HepG2 (cell line): Measurements from ENCODE around the gene LAP3. TPM values are rescaled to one million over a fixed set of nuclear protein-coding genes. Genes with fewer than 3 reads are reported as not detected.

Experiments
- ASH2L ChIP-seq: fragments of 300-600, 200-600 bp; sonication (generic); IDR thresholded peaks from 2 replicates; pipeline ENCODE4 v1.7.0; 2017; ENCODE audit warnings: low read depth, mild to moderate bottlenecking, moderate library complexity, mixed read lengths, low read length; ENCODE audit not compliant: insufficient read length
- ATF7-NPFF ChIP-seq: sonication (generic); formaldehyde crosslinking; IDR thresholded peaks from 2 replicates; pipeline ENCODE4 v1.8.1; 2023; ENCODE audit warnings: mild to moderate bottlenecking, low read depth, missing genetic modification reagents, moderate library complexity
- CREB1 ChIP-seq, 2 experiments: fragments of 450-650 bp in 1 of 2; IDR thresholded peaks; 2 replicates each; pipeline ENCODE4 v1.6.1; 2016 to 2017; ENCODE audit warnings: control low read depth in 1 of 2, mild to moderate bottlenecking in 1 of 2, missing compliant biosample characterization in 1 of 2, missing genetic modification characterization in 1 of 2
- EP300 ChIP-seq, 3 experiments: sonication (generic) in 1 of 3; formaldehyde crosslinking in 1 of 3; IDR thresholded peaks; 2 replicates each; pipeline versions ENCODE4 v1.5.1 to v1.6.1; 2011 to 2020; ENCODE audit warnings: low read depth in 2 of 3, low read length in 2 of 3, borderline replicate concordance in 1 of 3, improper control_type of control experiment in 1 of 3, mild to moderate bottlenecking in 1 of 3, missing genetic modification reagents in 1 of 3, moderate library complexity in 1 of 3
- ESRRA ChIP-seq: sonication (generic); formaldehyde crosslinking; IDR thresholded peaks from 2 replicates; pipeline ENCODE4 v1.5.1; 2020; ENCODE audit warnings: mild to moderate bottlenecking, low read depth, missing genetic modification reagents
- KLF13 ChIP-seq: sonication (generic); formaldehyde crosslinking; IDR thresholded peaks from 2 replicates; pipeline ENCODE4 v1.4.0; 2020; ENCODE audit warnings: mild to moderate bottlenecking, missing genetic modification reagents
- KLF16 ChIP-seq, 2 experiments: sonication (generic) in 1 of 2; formaldehyde crosslinking in 1 of 2; IDR thresholded peaks; 2 replicates each; pipeline versions ENCODE4 v1.6.1 to v1.8.0; 2016 to 2023; ENCODE audit warnings: missing genetic modification reagents in 2 of 2, missing compliant biosample characterization in 1 of 2
- MEIS2 ChIP-seq: sonication (generic); formaldehyde crosslinking; IDR thresholded peaks from 2 replicates; pipeline ENCODE4 v1.9.0; 2021; ENCODE audit warnings: mild to moderate bottlenecking, missing genetic modification reagents
- POLR2AphosphoS5 ChIP-seq: IDR thresholded peaks from 2 replicates; pipeline ENCODE4 v1.6.1; 2012; ENCODE audit warnings: low read depth, low read length
- REL ChIP-seq: sonication (generic); formaldehyde crosslinking; conservative IDR thresholded peaks from 2 replicates; pipeline ENCODE4 v1.8.0; 2022; ENCODE audit warnings: mild to moderate bottlenecking, missing genetic modification reagents, moderate library complexity
- RELA ChIP-seq: sonication (generic); formaldehyde crosslinking; IDR thresholded peaks from 2 replicates; pipeline ENCODE4 v1.4.0; 2020; ENCODE audit warnings: missing genetic modification reagents
- REXO4 ChIP-seq: sonication (generic); formaldehyde crosslinking; IDR thresholded peaks from 2 replicates; pipeline ENCODE4 v1.8.0; 2022; ENCODE audit warnings: missing genetic modification reagents, mild to moderate bottlenecking, borderline replicate concordance
- SALL2 ChIP-seq: sonication (generic); formaldehyde crosslinking; IDR thresholded peaks from 2 replicates; pipeline ENCODE4 v1.8.1; 2023; ENCODE audit warnings: mild to moderate bottlenecking, missing genetic modification reagents, inconsistent platforms
- SIN3B ChIP-seq: fragments of 150-350 bp; IDR thresholded peaks from 2 replicates; pipeline ENCODE4 v1.6.1; 2014; ENCODE audit warnings: low read length
- SMAD1 ChIP-seq: sonication (generic); formaldehyde crosslinking; IDR thresholded peaks from 2 replicates; pipeline ENCODE4 v1.4.0; 2020; ENCODE audit warnings: missing genetic modification reagents, low read depth, mild to moderate bottlenecking, borderline replicate concordance
- STAT6 ChIP-seq: sonication (generic); formaldehyde crosslinking; IDR thresholded peaks from 2 replicates; pipeline ENCODE4 v1.4.0; 2020; ENCODE audit warnings: missing genetic modification reagents, mild to moderate bottlenecking, borderline replicate concordance
- UBTF ChIP-seq: sonication (generic); formaldehyde crosslinking; IDR thresholded peaks from 2 replicates; pipeline ENCODE4 v1.4.0; 2020; ENCODE audit warnings: mild to moderate bottlenecking, missing genetic modification reagents
- ZFP36L1 ChIP-seq: sonication (generic); formaldehyde crosslinking; IDR thresholded peaks from 2 replicates; pipeline ENCODE4 v1.8.0; 2022; ENCODE audit warnings: mild to moderate bottlenecking, missing genetic modification reagents, moderate library complexity
- ZGPAT ChIP-seq: IDR thresholded peaks from 2 replicates; pipeline ENCODE4 v1.6.1; 2016; ENCODE audit warnings: mild to moderate bottlenecking
- ZNF180 ChIP-seq: sonication (generic); formaldehyde crosslinking; IDR thresholded peaks from 2 replicates; pipeline ENCODE4 v1.4.0; 2020; ENCODE audit warnings: low read depth, missing genetic modification reagents, borderline replicate concordance
- ZNF430 ChIP-seq: sonication (generic); formaldehyde crosslinking; IDR thresholded peaks from 2 replicates; pipeline ENCODE4 v1.9.0; 2021; ENCODE audit warnings: mild to moderate bottlenecking, missing genetic modification reagents
- ZNF615 ChIP-seq: sonication (generic); formaldehyde crosslinking; IDR thresholded peaks from 2 replicates; pipeline ENCODE4 v1.5.0; 2020; ENCODE audit warnings: mild to moderate bottlenecking, missing genetic modification reagents, borderline replicate concordance
- polyA plus RNA-seq, 8 experiments: library from polyadenylated mRNA; depleted of rRNA in 3 of 8; stranded (reverse) in 7 of 8; unstranded in 1 of 8; fragments of >200 nt; fragmentation: Illumina TruSeq in 4 of 8; extraction: Trizol in 4 of 8; gene quantifications; 2 replicates each; pipeline versions ENCODE4 v1.2.1 to v1.2.3, GENCODE V29; 2011 to 2016; ENCODE audit warnings: low read depth in 4 of 8, missing spikeins in 1 of 8, mixed read lengths in 1 of 8; ENCODE audit not compliant: insufficient read depth in 1 of 8
- total RNA-seq, 5 experiments: library from RNA; depleted of rRNA; stranded (reverse); fragments of >200 nt; fragmentation: Illumina TruSeq; extraction: Trizol; gene quantifications; 2 replicates each; pipeline ENCODE4 v1.2.3, GENCODE V29; 2016; ENCODE audit warnings: low read depth in 1 of 5

Gene LAP3
- total and polyA plus RNA-seq, 2 of the 13 experiments (the other 11 are each of a cell fraction or from before 2014, with no cell fraction given): 106 to 125 TPM

GRCh38 chr4:17576932-17577664 lies at the start of gene LAP3 (continued):
- TF ChIP-seq UBTF (CRISPR knock-in tag): peak; percentile 69; the same call in 1 of the 2 replicates
- peak; percentile 90; the same call in 1 of the 2 replicates for TF ChIP-seq REXO4 (CRISPR knock-in tag)
- no peak for TF ChIP-seq ESRRA (CRISPR knock-in tag)
- TF ChIP-seq EP300 (IDR thresholded peaks at IDR 0.05; ENCODE audit: low read depth in 2 of 2, low read length in 2 of 2): no peak
- TF ChIP-seq EP300 (CRISPR knock-in tag; IDR thresholded peaks at IDR 0.05; ENCODE audit: borderline replicate concordance): no peak; the same call in 1 of the 2 replicates
- TF ChIP-seq MEIS2: peak; percentile 88; the same call in 1 of the 2 replicates
- peak in 1 of 2 experiments; percentile 89; a peak in 2 of 4 replicates for TF ChIP-seq KLF16 (CRISPR knock-in tag; IDR thresholded peaks at IDR 0.05)
- peak; percentile 69; the same call in 1 of the 2 replicates for TF ChIP-seq ZNF430 (CRISPR knock-in tag)
- peak; percentile 87 for TF ChIP-seq ZGPAT (CRISPR knock-in tag)
- TF ChIP-seq ZNF180 (CRISPR knock-in tag): no peak
- TF ChIP-seq KLF13: peak; percentile 71; the same call in 1 of the 2 replicates
- TF ChIP-seq SALL2 (CRISPR knock-in tag): 0 out of 2 replicates have a peak, but pooled peaks have one; percentile 53
- TF ChIP-seq CREB1 (IDR thresholded peaks at IDR 0.05): peak; percentile 99
- peak; percentile 75 for TF ChIP-seq CREB1 (CRISPR knock-in tag; IDR thresholded peaks at IDR 0.05)
- TF ChIP-seq RELA (CRISPR knock-in tag): peak; percentile 62; the same call in 1 of the 2 replicates
- peak; percentile 88 for TF ChIP-seq POLR2AphosphoS5
- peak; percentile 81; the same call in 1 of the 2 replicates for TF ChIP-seq SMAD1 (CRISPR knock-in tag)
- TF ChIP-seq ZFP36L1 (CRISPR knock-in tag): peak; percentile 96
- peak; percentile 53; the same call in 1 of the 2 replicates for TF ChIP-seq STAT6
- peak; percentile 85 for TF ChIP-seq ATF7-NPFF (CRISPR knock-in tag)
- TF ChIP-seq ASH2L: peak; percentile 49
- TF ChIP-seq SIN3B: peak; percentile 92
- TF ChIP-seq REL (CRISPR knock-in tag): peak; percentile 76
- peak; percentile 77; the same call in 1 of the 2 replicates for TF ChIP-seq ZNF615 (CRISPR knock-in tag)
